HCT116 (cell line): ENCODE data around the gene NUP50. TPM values are rescaled to one million over a fixed set of nuclear protein-coding genes. Genes with fewer than 3 reads are reported as not detected.

ENCODE experiments used
- ATAC-seq: fragments of 200-7000 bp; cut with Tn5 transposase; 2 replicates; pipeline ENCODE4 v1.9.1; 2020; ENCODE audit warnings: mild to moderate bottlenecking, moderate library complexity
- BruUV-seq: library from RNA; stranded (reverse); fragments of 400-500 nt; replicated peaks from 2 replicates; lab custom pipeline; 2021; lab: Mats Ljungman, UMichigan
- CTCF ChIA-PET: fragments of 300-600 bp; sonication (Branson Sonifier 250); formaldehyde crosslinking; loops from one replicate; lab custom pipeline; 2021; ENCODE audit warnings: antibody characterized with exemption; lab: Charles Lee
- POLR2A ChIA-PET: fragments of 300-600, 350-600 bp; sonication (Branson Sonifier 250); formaldehyde crosslinking; loops from one replicate; lab custom pipeline; 2021; ENCODE audit warnings: antibody characterized with exemption; lab: Charles Lee
- RAD21 ChIA-PET, 2 experiments: fragments of 300-600 bp; sonication (Branson Sonifier 250); formaldehyde crosslinking; loops; one replicate each; lab custom pipeline; 2023; ENCODE audit warnings: low total read pairs in 2 of 2; ENCODE audit not compliant: uncharacterized antibody in 2 of 2, unreplicated experiment in 2 of 2, low non-redundant PET in 1 of 2; lab: Charles Lee
- DNase-seq: peaks from one replicate; pipeline ENCODE4 v3.0.0-alpha.2; 2010; ENCODE audit warnings: low read depth, low spot score
- H2AFZ ChIP-seq: fragments of 200-600 bp; shearing (Covaris generic), sonication (generic); 2 replicates; pipeline ENCODE4 v1.6.1; 2017; ENCODE audit warnings: low read depth, mixed run types, mixed read lengths, antibody characterized with exemption, low read length; ENCODE audit not compliant: poor library complexity, severe bottlenecking
- H3K27ac ChIP-seq: 2 replicates; pipeline ENCODE4 v1.5.1; 2012; ENCODE audit warnings: low read depth, low read length
- H3K27me3 ChIP-seq: fragments of 200-600 bp; sonication (generic); 2 replicates; pipeline ENCODE4 v1.6.1; 2016; ENCODE audit warnings: mixed run types, low read length, mixed read lengths; ENCODE audit not compliant: insufficient read depth
- H3K36me3 ChIP-seq, 2 experiments: fragments of 200-500 bp in 1 of 2; fragments of 200-600 bp in 1 of 2; sonication (Bioruptor generic) in 1 of 2; sonication (generic) in 1 of 2; 2 replicates each; pipeline versions ENCODE4 v1.5.1 to v1.6.1; 2014 to 2016; ENCODE audit warnings: low read length in 2 of 2, inconsistent platforms in 1 of 2, mixed read lengths in 1 of 2, mixed run types in 1 of 2; ENCODE audit not compliant: insufficient read depth in 2 of 2, control insufficient read depth in 1 of 2
- H3K4me1 ChIP-seq, 2 experiments: fragments of 200-600 bp in 1 of 2; sonication (generic) in 1 of 2; 2 replicates each; pipeline versions ENCODE4 v1.5.1 to v1.6.1; 2012 to 2017; ENCODE audit warnings: low read length in 2 of 2, inconsistent platforms in 1 of 2, mild to moderate bottlenecking in 1 of 2, mixed read lengths in 1 of 2, mixed run types in 1 of 2, moderate library complexity in 1 of 2; ENCODE audit not compliant: insufficient read depth in 2 of 2, control insufficient read depth in 1 of 2
- H3K4me2 ChIP-seq: fragments of 200-600 bp; sonication (generic); 2 replicates; pipeline ENCODE4 v1.6.1; 2017; ENCODE audit warnings: mixed run types, low read length, mixed read lengths
- H3K4me3 ChIP-seq, 2 experiments: fragments of 200-600 bp in 1 of 2; sonication (generic) in 1 of 2; replicated peaks in 1 of 2; 2 replicates each; pipeline ENCODE4 v1.5.1; 2011 to 2016; ENCODE audit warnings: low read length in 2 of 2, control low read depth in 1 of 2, low read depth in 1 of 2, mild to moderate bottlenecking in 1 of 2, mixed read lengths in 1 of 2, mixed run types in 1 of 2
- H3K79me2 ChIP-seq: fragments of 200-600 bp; sonication (generic); 2 replicates; pipeline ENCODE4 v1.6.1; 2017; ENCODE audit warnings: mild to moderate bottlenecking, mixed run types, low read length, moderate library complexity, mixed read lengths; ENCODE audit not compliant: insufficient read depth
- H3K9ac ChIP-seq: fragments of 200-600 bp; sonication (generic); 2 replicates; pipeline ENCODE4 v1.6.1; 2016; ENCODE audit warnings: low read length, mixed read lengths
- H3K9me2 ChIP-seq: fragments of 200-600 bp; sonication (generic), shearing (Covaris generic); 2 replicates; pipeline ENCODE4 v1.6.1; 2017; ENCODE audit warnings: mixed run types, mild to moderate bottlenecking, moderate library complexity; ENCODE audit not compliant: insufficient read depth
- H3K9me3 ChIP-seq, 2 experiments: fragments of 200-500 bp in 1 of 2; fragments of 200-600 bp in 1 of 2; sonication (Bioruptor generic) in 1 of 2; sonication (generic) in 1 of 2; 2 replicates each; pipeline ENCODE4 v1.6.1; 2014 to 2017; ENCODE audit warnings: low read length in 2 of 2, mixed read lengths in 2 of 2, inconsistent platforms in 1 of 2, low read depth in 1 of 2, mild to moderate bottlenecking in 1 of 2, mixed run types in 1 of 2, moderate library complexity in 1 of 2; ENCODE audit not compliant: control insufficient read depth in 1 of 2, insufficient read depth in 1 of 2
- H4K20me1 ChIP-seq: fragments of 200-600 bp; sonication (generic), shearing (Covaris generic); 2 replicates; pipeline ENCODE4 v1.6.1; 2017; ENCODE audit warnings: mixed run types, mild to moderate bottlenecking, moderate library complexity; ENCODE audit not compliant: insufficient read depth
- CBX3 ChIP-seq: IDR thresholded peaks from 2 replicates; pipeline ENCODE4 v1.6.1; 2012; ENCODE audit warnings: low read depth
- CEBPB ChIP-seq: IDR thresholded peaks from 2 replicates; pipeline ENCODE4 v1.6.1; 2012; ENCODE audit warnings: low read depth
- CTCF ChIP-seq, 3 experiments: fragments of 200-600 bp in 1 of 3; sonication (generic) in 1 of 3; IDR thresholded peaks in 2 of 3; conservative IDR thresholded peaks in 1 of 3; 2 replicates each; pipeline ENCODE4 v1.5.1; 2012 to 2017; ENCODE audit warnings: low read depth in 2 of 3, low read length in 2 of 3, antibody characterized with exemption in 1 of 3, borderline replicate concordance in 1 of 3, control low read depth in 1 of 3, mild to moderate bottlenecking in 1 of 3, mixed read lengths in 1 of 3, mixed run types in 1 of 3, moderate library complexity in 1 of 3; ENCODE audit not compliant: insufficient read depth in 1 of 3
- EZH2 ChIP-seq: fragments of 200-600 bp; sonication (generic); IDR thresholded peaks from 2 replicates; pipeline ENCODE4 v1.6.1; 2017; ENCODE audit warnings: antibody characterized with exemption, mixed run types
- EZH2phosphoT487 ChIP-seq: fragments of 200-600 bp; IDR thresholded peaks from 2 replicates; pipeline ENCODE4 v1.6.1; 2018; ENCODE audit warnings: antibody characterized with exemption, borderline replicate concordance
- FOSL1 ChIP-seq: IDR thresholded peaks from 2 replicates; pipeline ENCODE4 v1.6.1; 2012; ENCODE audit warnings: low read depth
- MAX ChIP-seq: IDR thresholded peaks from 2 replicates; pipeline ENCODE4 v1.6.1; 2012
- POLR2A ChIP-seq: IDR thresholded peaks from 2 replicates; pipeline ENCODE4 v1.7.0; 2011; ENCODE audit warnings: borderline replicate concordance; ENCODE audit not compliant: insufficient read depth, insufficient read length; ENCODE audit errors: extremely low read depth
- POLR2AphosphoS5 ChIP-seq: IDR thresholded peaks from 2 replicates; pipeline ENCODE4 v1.6.1; 2011; ENCODE audit warnings: mild to moderate bottlenecking, low read depth, low read length, moderate library complexity
- RAD21 ChIP-seq: IDR thresholded peaks from 2 replicates; pipeline ENCODE4 v1.6.1; 2012; ENCODE audit warnings: low read depth, mild to moderate bottlenecking
- REST ChIP-seq: IDR thresholded peaks from 2 replicates; pipeline ENCODE4 v1.6.1; 2012; ENCODE audit warnings: low read depth
- SIN3A ChIP-seq: IDR thresholded peaks from 2 replicates; pipeline ENCODE4 v1.6.1; 2012; ENCODE audit warnings: low read depth
- SRF ChIP-seq: IDR thresholded peaks from 2 replicates; pipeline ENCODE4 v1.6.1; 2012; ENCODE audit warnings: low read depth
- ZBTB33 ChIP-seq: IDR thresholded peaks from 2 replicates; pipeline ENCODE4 v1.6.1; 2011; ENCODE audit warnings: mild to moderate bottlenecking, low read length, moderate library complexity; ENCODE audit not compliant: insufficient replicate concordance; ENCODE audit errors: extremely low read depth
- ZFX ChIP-seq: fragments of 450-650 bp; IDR thresholded peaks from 2 replicates; pipeline ENCODE4 v1.6.1; 2017
- ZNF274 ChIP-seq: fragments of 200-500 bp; sonication (Bioruptor generic); IDR thresholded peaks from 2 replicates; pipeline ENCODE4 v1.6.1; 2014; ENCODE audit warnings: mild to moderate bottlenecking, low read depth, low read length, inconsistent platforms
- intact Hi-C: fragments of 100-400 bp; cut with micrococcal nuclease; formaldehyde crosslinking; loops from 2 replicates; pipeline ENCODE4 v1.10.0; 2022
- total RNA-seq: library from RNA; stranded (reverse); gene quantifications from one replicate; pipeline ENCODE4 v1.2.1, GENCODE V29; 2021; ENCODE audit not compliant: unreplicated experiment

The NUP50 gene
- total RNA-seq, 1 experiment from 2014 or later = 102 TPM

DNA sequence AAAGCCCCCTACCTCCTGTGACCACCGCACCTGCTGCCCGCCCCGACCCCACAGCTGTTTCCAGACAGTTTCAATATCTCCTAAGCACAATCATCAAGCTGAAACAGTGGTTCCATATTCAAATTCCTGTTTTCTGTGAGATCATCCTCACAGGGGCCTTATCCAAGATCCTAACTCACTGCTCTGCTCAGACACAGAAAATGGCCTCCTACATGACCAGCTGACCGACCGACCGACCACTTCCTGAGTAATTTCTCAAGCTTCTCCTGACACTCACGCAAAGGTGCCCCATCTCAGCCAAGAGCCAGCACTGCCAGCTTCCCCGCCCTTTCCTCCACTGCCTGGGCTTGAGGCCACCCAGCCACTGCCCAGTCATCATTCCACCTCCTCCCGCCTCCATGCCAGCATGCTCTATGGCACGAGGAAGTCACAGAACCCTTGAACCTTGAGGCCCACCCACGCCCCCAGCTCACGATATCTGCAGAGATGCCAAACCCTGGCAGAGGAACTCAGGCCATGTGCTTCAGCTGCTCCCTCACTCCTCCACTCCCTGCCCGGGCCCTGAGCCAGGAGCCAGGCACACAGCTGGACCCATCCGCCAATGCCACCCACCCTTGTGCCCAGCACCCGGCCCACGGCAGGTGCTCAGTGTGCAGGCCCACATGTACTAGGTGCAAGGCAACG, 62.9 kb downstream of the NUP50 start (continued):
- TF ChIP-seq ZBTB33 (no peak), SRF (no peak), EZH2phosphoT487 (no peak), SIN3A (no peak)

- H4K20me1 ChIP-seq = no peaks in the 10 kb centered on the region
- ChIA-PET POLR2A (no interaction called here), RAD21 (no interaction called here), CTCF (no interaction called here)
- H3K9me3 ChIP-seq = no peaks in the 10 kb centered on the region
- intact Hi-C loops = no loop called here
- H3K4me2 ChIP-seq = no peak overlapping the region
- no peaks in the 10 kb centered on the region for H3K27me3 ChIP-seq
- H3K9ac ChIP-seq = no peak overlapping the region
- H3K4me1 ChIP-seq = no peaks in the 10 kb centered on the region
- H2AFZ ChIP-seq = no peak overlapping the region
- H3K27ac ChIP-seq = no peak overlapping the region
- no TSS peak for BruUV-seq
- no peaks in the 10 kb centered on the region for H3K9me2 ChIP-seq
- DNase-seq = no peak
- H3K4me3 ChIP-seq = no peak overlapping the region
- no peak for ATAC-seq
- peaks cover 15% of the 10 kb centered on the region for H3K79me2 ChIP-seq
- H3K36me3 ChIP-seq = no peaks in the 10 kb centered on the region
- TF ChIP-seq CTCF (IDR thresholded peaks at IDR 0.05 in 2 of 3, conservative IDR thresholded peaks at IDR 0.05 in 1 of 3; ENCODE audit: borderline replicate concordance in 1 of 3, insufficient read depth in 1 of 3, low read depth in 2 of 3, low read length in 2 of 3) (no peak), MAX (no peak), FOSL1 (no peak), SIN3A (no peak), EZH2phosphoT487 (no peak), SRF (no peak), ZNF274 (no peak), RAD21 (no peak), REST (no peak), POLR2A (no peak), CEBPB (no peak), CBX3 (no peak), POLR2AphosphoS5 (no peak), ZFX (no peak), EZH2 (no peak)
Observed at GRCh38 chr22:45227645-45228400, 64.1 kb downstream of the NUP50 start.
